HG02798 (cell line): Measurements from ENCODE around the gene OR2G6.
"Not testable (repeated sequence)": the region's sequence is repeated elsewhere in the genome, so short reads cannot be mapped to it uniquely, and the experiment has no call there.

ENCODE experiments used
- ATAC-seq: cut with Tn5 transposase; IDR thresholded peaks from one replicate; pipeline ENCODE4 v1.9.1; 2021; ENCODE audit warnings: mild to moderate bottlenecking; ENCODE audit not compliant: unreplicated experiment, poor library complexity

OR2G6 gene

GRCh38 chr1:248573856-248574255 lies 66.0 kb downstream of the OR2G6 start:
- ATAC-seq: not testable (repeated sequence)

GRCh38 chr1:248574657-248575056 lies 66.8 kb downstream of the OR2G6 start, which contains the start of gene OR2T34:
Gene OR2T34 (minus strand): TSS chr1:248574757. CDS start chr1:248574757, 0 bp downstream.
- not testable (repeated sequence) for ATAC-seq

GRCh38 chr1:248576260-248576980 lies 68.5 kb downstream of the OR2G6 start:
- ATAC-seq: no peak
